Measurements from ENCODE around the gene L3MBTL4.

Gene L3MBTL4

GRCh38 chr18:6044319-6044718, 370.4 kb downstream of the L3MBTL4 start:
- DNase-seq (ENCODE audit: low read depth, low spot score), result no peak

GRCh38 chr18:6039055-6039454, 375.7 kb downstream of the L3MBTL4 start:
- DNase-seq (ENCODE audit: low read depth, low spot score), result no peak

DNA sequence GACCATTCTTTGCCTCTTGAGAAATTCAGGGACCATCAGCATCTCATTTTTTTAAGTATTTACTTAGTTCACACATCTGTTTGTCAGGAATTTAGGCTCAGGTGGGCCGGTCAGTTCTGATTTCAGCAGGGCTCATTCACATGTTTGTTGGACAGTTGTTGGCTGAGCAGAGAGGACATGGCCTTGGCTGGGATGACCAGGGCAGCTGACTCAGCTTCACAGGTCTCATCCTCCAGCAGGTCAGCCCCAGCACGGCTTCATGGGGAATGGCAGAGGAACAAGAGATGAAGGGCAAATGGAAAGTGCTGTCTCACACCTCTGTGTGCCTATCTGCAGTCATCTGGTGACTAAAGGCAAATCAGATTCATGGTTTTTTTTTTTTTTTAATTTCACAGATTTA, 383.3 kb downstream of the L3MBTL4 start:
- DNase-seq (ENCODE audit: low read depth, low spot score), result no peak

- no peak for DNase-seq (ENCODE audit: low read depth, low spot score)
Measured at GRCh38 chr18:6031002-6031401, 383.7 kb downstream of the L3MBTL4 start.

DNA sequence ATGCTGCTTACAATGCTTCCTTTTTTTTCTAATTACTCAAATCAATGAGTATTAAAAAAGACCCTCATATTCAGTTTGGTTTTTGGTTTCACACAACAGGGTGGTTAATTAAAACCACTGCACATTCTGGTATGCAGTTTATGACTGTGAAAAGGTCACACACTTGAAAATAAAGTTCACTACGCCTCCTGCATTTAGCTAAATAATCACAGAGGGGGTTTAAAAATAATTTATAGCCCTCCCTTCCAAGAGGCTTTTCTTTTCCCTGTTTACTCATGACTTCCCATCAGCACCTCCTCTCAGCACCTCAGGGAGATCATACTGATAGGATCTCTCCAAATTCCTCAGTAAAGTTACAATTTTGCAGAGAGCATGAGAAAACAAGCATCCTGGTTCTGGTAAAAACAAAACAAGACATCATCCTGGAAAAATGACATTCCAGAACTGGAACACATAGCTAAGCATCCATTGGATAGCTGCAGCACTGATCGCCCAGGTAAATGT, 389.9 kb downstream of the L3MBTL4 start:
- no peak for DNase-seq (ENCODE audit: low read depth, low spot score)

GRCh38 chr18:6023551-6023950, 391.2 kb downstream of the L3MBTL4 start:
- no peak for DNase-seq (ENCODE audit: low read depth, low spot score)

- DNase-seq (ENCODE audit: low read depth, low spot score), result peak; percentile 65
Measured at GRCh38 chr18:6022845-6023244, 391.9 kb downstream of the L3MBTL4 start.

DNA sequence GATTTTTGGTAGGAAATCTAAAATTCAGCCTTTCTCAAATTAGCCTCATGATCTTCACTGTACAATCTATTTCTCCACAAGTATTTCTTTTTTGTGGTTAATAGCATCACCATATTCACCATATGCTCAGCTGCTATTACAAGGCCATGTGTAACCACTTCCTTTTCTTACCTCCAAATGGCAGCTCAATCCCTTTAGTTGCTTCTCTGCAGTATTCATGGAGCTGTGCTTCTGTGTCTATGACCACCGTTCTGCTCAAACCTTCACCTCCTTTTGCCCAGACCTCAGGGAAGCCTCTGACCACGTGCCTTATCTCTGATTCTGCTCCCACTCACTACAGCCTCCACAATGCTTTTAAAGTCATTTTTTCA, 392.7 kb downstream of the L3MBTL4 start:
- DNase-seq (ENCODE audit: low read depth, low spot score), result no peak

GRCh38 chr18:6021306-6022073, 393.2 kb downstream of the L3MBTL4 start:
- no peak for DNase-seq (ENCODE audit: low read depth, low spot score)

DNA sequence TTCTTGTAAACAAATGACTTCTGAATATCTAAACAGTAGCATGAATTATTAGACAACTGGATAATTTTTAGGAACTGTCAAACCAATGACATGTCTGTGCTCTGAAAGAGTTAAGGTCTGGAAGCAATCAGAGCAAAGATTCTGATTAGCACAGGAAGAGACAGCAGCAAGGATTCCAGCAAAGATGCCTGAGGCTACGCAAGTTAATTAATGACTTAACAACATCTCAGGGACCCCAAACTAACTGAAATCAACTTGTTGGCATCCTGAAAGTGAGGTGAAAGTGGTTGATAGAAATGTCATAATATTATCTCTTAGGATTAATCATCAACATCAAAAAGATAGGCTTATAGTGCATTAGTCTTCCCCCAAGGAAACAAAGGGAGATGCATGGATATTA, 396.0 kb downstream of the L3MBTL4 start:
- no peak for DNase-seq (ENCODE audit: low read depth, low spot score)

- no peak for DNase-seq (ENCODE audit: low read depth, low spot score)
Measured at GRCh38 chr18:6017171-6017570, 397.5 kb downstream of the L3MBTL4 start.

DNA sequence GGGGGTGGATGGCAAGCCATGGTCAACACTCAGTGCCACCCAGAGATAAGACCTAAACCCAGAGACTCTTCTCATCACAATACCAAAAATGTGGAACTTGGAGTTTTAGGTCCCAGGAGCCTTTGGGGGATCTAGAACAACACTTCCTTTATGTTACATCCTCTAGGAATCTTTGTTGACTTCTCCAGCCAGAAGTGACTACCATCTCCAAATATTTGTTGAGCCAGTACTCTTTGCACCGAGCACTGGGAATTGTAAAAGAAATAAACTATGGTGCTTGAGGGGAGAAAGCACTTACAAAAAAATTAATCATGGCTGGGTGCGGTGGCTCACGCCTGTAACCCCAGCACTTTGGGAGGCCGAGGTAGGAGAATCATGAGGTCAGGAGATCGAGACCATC, 399.3 kb downstream of the L3MBTL4 start:
- DNase-seq (ENCODE audit: low read depth, low spot score), result no peak

DNA sequence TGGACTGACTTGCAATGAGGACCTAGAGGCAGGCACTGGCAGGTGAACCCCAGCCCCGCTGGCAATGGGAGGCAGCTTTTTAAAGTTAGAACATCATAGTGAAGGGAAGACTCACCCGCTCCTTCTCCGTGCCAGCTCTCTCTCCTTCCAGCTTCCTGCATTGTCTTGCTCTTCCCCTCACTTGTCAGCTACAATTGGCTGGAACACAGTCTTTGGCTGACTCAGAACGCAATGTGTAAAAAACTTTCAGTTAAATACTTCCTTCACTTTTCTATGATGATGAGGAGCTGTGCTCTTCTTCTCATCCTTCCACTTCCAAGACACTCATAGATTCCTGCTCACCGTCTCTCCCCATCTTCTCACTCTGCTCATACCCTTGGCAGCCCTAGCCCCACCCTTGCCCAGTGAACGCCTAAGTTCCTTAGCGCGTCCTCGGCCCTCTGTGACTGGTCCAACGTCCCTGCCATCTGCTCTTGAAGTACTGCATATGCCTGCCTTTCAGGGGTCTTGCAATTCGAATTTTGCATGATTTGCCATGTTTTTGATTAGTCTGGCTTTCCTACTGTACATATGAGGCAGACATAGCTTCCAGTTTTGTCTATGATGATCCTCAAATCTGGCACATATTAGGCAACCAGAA, 401.4 kb downstream of the L3MBTL4 start:
- DNase-seq (ENCODE audit: low read depth, low spot score), result no peak

- DNase-seq (ENCODE audit: low read depth, low spot score), result no peak
Measured at GRCh38 chr18:6010921-6011320, 403.8 kb downstream of the L3MBTL4 start.

GRCh38 chr18:6010284-6010683, 404.4 kb downstream of the L3MBTL4 start:
- no peak for DNase-seq (ENCODE audit: low read depth, low spot score)

DNA sequence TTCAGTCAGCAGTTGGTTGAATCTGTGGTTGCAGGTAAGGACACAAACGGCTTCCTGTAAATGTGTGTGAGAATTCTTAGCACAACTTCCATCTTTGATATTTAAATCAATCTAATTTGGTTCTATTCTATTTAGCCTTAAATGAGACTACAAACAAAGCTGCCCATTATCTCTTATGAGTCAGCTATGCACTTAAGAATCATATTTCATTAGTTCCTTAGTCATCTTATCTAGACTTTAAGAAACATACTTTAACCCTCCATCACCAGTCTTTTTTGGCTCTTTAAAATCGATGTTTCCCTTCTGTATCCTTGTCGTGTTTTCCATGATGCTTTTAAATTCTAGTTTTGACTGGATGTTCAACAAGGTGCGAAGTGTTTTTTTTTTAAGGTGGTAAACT, 405.0 kb downstream of the L3MBTL4 start:
- DNase-seq (ENCODE audit: low read depth, low spot score), result no peak

DNA sequence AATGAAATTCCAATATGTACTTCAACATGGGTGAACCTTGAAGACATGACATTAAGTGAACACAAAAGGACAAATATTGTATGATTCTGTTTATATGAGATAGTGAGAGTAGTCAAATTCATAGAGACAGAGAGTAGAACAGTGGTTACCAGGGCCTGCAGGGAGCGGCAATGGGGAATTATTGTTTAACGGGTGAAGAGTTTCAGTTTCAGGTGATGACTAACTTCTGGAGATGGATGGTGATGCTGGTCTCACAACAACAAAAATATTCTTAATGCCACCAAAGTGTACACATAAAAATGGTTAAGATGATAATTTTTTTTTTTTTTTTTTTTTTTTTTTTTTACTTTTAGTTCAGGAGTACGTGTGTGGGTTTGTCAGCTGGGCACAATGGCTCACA, 410.0 kb downstream of the L3MBTL4 start:
- no peak for DNase-seq (ENCODE audit: low read depth, low spot score)

GRCh38 chr18:6004119-6004518, 410.6 kb downstream of the L3MBTL4 start:
- no peak for DNase-seq (ENCODE audit: low read depth, low spot score)

DNA sequence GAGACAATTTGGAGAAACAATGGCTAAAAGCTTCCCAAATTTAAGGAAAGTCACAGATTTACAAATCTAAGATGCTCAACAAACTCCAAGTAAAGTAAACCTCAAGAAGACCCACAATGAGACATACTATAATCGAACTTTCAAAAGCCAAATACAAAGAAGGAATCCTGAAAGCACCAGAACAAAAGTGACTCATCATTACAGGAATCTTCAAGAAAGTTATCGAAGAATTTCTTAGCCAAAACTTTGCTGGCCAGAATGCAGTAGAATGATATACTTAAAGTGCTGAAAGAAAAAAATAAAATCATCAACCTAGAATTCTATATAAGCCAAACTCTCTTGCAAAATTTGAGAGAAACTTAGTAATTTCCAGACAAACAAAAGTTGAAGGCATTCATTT, 412.8 kb downstream of the L3MBTL4 start:
- DNase-seq (ENCODE audit: low read depth, low spot score), result no peak

DNA sequence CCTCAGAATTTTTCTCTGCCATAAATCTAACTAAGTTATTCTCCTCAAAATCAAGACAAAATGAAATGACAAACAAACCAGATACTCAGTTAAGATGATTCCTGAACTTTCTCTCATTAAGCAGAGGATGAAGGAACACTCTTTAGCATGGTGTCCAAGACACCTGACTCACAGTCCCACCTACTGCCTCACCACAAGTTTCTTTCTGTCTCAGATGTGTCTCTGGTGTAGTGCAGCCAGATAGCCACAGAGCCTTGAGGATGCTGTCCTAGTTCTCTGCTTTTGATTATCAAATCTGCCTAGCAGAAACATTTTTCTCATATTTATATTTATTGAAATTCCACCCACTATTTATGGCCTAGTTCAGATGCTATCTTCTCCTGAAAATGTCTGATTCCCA, 415.8 kb downstream of the L3MBTL4 start:
- DNase-seq (ENCODE audit: low read depth, low spot score), result no peak

DNA sequence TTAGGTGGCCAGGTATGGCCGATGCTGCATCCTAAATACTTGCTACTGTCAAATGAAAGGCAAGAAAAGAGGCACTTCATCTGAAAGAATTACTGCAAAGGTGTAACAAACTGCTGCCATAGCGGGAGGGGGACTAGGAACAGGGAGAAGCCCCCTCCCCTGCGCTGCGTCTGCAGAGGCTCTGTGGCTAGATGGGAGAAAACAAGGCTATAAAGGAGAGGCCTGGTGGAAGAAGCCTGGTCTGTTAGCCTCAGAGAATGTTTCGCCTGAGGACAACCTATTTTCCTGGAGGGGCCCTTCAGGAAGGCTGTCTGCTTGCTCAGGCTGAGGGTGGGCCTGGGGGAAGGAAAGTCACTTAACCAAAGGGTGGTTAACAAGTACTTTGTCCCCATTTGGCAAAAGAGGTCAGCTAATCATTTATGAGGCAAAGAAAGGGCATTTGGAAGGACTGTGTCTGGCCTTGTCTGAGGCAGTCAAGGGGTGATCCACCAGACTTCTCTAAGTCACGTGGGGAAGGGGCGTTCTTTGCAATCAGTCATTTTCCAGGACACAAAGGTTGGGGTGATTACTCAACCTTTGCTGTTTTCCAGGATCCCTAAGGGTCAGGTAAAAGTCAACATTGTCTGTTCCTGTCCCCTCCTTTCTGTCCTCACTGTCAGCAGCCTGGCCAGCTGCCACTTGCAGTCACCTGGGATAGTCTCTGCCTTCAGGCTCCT, 416.4 kb downstream of the L3MBTL4 start:
- DNase-seq (ENCODE audit: low read depth, low spot score), result no peak

- no peak for DNase-seq (ENCODE audit: low read depth, low spot score)
Measured at GRCh38 chr18:5997361-5997760, 417.4 kb downstream of the L3MBTL4 start.

- DNase-seq (ENCODE audit: low read depth, low spot score), result no peak
Measured at GRCh38 chr18:5995626-5996025, 419.1 kb downstream of the L3MBTL4 start.
